ENCODE results near the gene TEP1. TPM values are rescaled to one million over a fixed set of nuclear protein-coding genes. Genes with fewer than 3 reads are reported as not detected.
A peak's percentile ranks its signal among the peaks of the same experiment; 100 is the strongest.

TEP1 gene
- total RNA-seq = 10 to 100 TPM; 12.9 to 27.6 (median 20.5) TPM

GRCh38 chr14:20412876-20413743, at the start of gene TEP1:
TEP1 (minus strand) TSS chr14:20413501; CDS start chr14:20408439, 5,062 bp downstream.
- H3K4me1 ChIP-seq = peaks cover 4 to 34% (median 5%) of the 10 kb centered on the region in 3 donors
- H3K27ac ChIP-seq = peak within 1 kb of the TSS; percentile 70 to 98 (median 96)
- H3K4me3 ChIP-seq = peak within 1 kb of the TSS; percentile 47 to 88
- H3K27me3 ChIP-seq = no peaks in the 10 kb centered on the region
- TF ChIP-seq EP300 (IDR thresholded peaks at IDR 0.05) (no peak), POLR2A (IDR thresholded peaks at IDR 0.05) (peak; percentile 55 to 74), POLR2AphosphoS5 (IDR thresholded peaks at IDR 0.05) (peak; percentile 66)
- TF ChIP-seq, protein P1, sequence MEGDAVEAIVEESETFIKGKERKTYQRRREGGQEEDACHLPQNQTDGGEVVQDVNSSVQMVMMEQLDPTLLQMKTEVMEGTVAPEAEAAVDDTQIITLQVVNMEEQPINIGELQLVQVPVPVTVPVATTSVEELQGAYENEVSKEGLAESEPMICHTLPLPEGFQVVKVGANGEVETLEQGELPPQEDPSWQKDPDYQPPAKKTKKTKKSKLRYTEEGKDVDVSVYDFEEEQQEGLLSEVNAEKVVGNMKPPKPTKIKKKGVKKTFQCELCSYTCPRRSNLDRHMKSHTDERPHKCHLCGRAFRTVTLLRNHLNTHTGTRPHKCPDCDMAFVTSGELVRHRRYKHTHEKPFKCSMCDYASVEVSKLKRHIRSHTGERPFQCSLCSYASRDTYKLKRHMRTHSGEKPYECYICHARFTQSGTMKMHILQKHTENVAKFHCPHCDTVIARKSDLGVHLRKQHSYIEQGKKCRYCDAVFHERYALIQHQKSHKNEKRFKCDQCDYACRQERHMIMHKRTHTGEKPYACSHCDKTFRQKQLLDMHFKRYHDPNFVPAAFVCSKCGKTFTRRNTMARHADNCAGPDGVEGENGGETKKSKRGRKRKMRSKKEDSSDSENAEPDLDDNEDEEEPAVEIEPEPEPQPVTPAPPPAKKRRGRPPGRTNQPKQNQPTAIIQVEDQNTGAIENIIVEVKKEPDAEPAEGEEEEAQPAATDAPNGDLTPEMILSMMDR (IDR thresholded peaks at IDR 0.05) = peak in 3 of 4 experiments; percentile 4 to 11 (median 9)
- H3K9me3 ChIP-seq = no peaks in the 10 kb centered on the region
- WGBS, 2 donors (ENCODE audit: low coverage in 1 of 2) = 0 to 2% methylated on average over 8 to 28 of the region's 43 CpGs
- peaks cover 0 to 7% of the 10 kb centered on the region in 2 donors for H3K36me3 ChIP-seq
- ATAC-seq = peak; percentile 96

- H3K27ac ChIP-seq = peak within 1 kb of the TSS; percentile 82 to 98 (median 92)
- TF ChIP-seq EP300 (IDR thresholded peaks at IDR 0.05) (no peak), POLR2AphosphoS5 (IDR thresholded peaks at IDR 0.05) (peak; percentile 66), POLR2A (IDR thresholded peaks at IDR 0.05) (peak; percentile 91 to 94)
- TF ChIP-seq, protein P1 (IDR thresholded peaks at IDR 0.05) = peak in 2 of 4 experiments; percentile 10
- no peaks in the 10 kb centered on the region for H3K27me3 ChIP-seq
- peak; percentile 98 for ATAC-seq
- H3K36me3 ChIP-seq = peaks cover 2 to 36% of the 10 kb centered on the region in 2 donors
- WGBS, 2 donors (ENCODE audit: low coverage in 1 of 2) = 0% methylated on average over 3 to 13 of the region's 67 CpGs
- peaks cover 0 to 43% (median 14%) of the 10 kb centered on the region in 3 donors for H3K4me1 ChIP-seq
- peak within 1 kb of the TSS; percentile 68 to 73 for H3K4me3 ChIP-seq
- no peaks in the 10 kb centered on the region for H3K9me3 ChIP-seq
These were observed 48.2 kb upstream of the TEP1 start, which contains the start of gene PIP4P1 for GRCh38 chr14:20461225-20462141. PIP4P1 (minus strand) TSS chr14:20461434; CDS start chr14:20461325, 109 bp downstream.

GRCh38 chr14:20460458-20461224, 47.3 kb upstream of the TEP1 start:
- H3K27me3 ChIP-seq = no peaks in the 10 kb centered on the region
- no peaks in the 10 kb centered on the region for H3K9me3 ChIP-seq
- peak overlapping the region; percentile 82 to 98 (median 92) for H3K27ac ChIP-seq
- no peak for ATAC-seq
- peaks cover 6 to 52% (median 19%) of the 10 kb centered on the region in 3 donors for H3K4me1 ChIP-seq
- H3K36me3 ChIP-seq = peaks cover 2 to 39% of the 10 kb centered on the region in 2 donors
- 18 to 20% methylated on average over 8 to 10 of the region's 32 CpGs for WGBS, 2 donors (ENCODE audit: low coverage in 1 of 2)
- TF ChIP-seq POLR2AphosphoS5 (IDR thresholded peaks at IDR 0.05) (no peak), EP300 (IDR thresholded peaks at IDR 0.05) (no peak), POLR2A (IDR thresholded peaks at IDR 0.05) (no peak)
- TF ChIP-seq, protein P1 (IDR thresholded peaks at IDR 0.05) = no peak
- peak overlapping the region; percentile 68 to 73 for H3K4me3 ChIP-seq

- WGBS, 2 donors (ENCODE audit: low coverage in 1 of 2) = 57 to 83% methylated on average over 1 to 7 of the region's 8 CpGs
- no peak overlapping the region for H3K4me3 ChIP-seq
- no peaks in the 10 kb centered on the region for H3K27me3 ChIP-seq
- H3K9me3 ChIP-seq = no peaks in the 10 kb centered on the region
- H3K27ac ChIP-seq = peak overlapping the region in 2 of 4 donors; percentile 25 to 47
- peaks cover 9 to 63% (median 27%) of the 10 kb centered on the region in 3 donors for H3K4me1 ChIP-seq
- TF ChIP-seq POLR2AphosphoS5 (IDR thresholded peaks at IDR 0.05) (no peak), EP300 (IDR thresholded peaks at IDR 0.05) (no peak), POLR2A (IDR thresholded peaks at IDR 0.05) (no peak)
- TF ChIP-seq, protein P1 (IDR thresholded peaks at IDR 0.05) = no peak
- peaks cover 2 to 39% of the 10 kb centered on the region in 2 donors for H3K36me3 ChIP-seq
- ATAC-seq = no peak
These were observed 44.9 kb upstream of the TEP1 start for GRCh38 chr14:20458031-20458789.

Measured in gastroesophageal sphincter (tissue), 4 donors.